ENCODE measurements around the gene OR51T1.
"Not testable (repeated sequence)": the region's sequence is repeated elsewhere in the genome, so short reads cannot be mapped to it uniquely, and the experiment has no call there.

OR51T1 gene

GRCh38 chr11:4881860-4882500, at the start of gene OR51T1:
Gene OR51T1, plus strand, starts transcription at chr11:4881900. Its CDS starts 0 bp downstream, at chr11:4881900.
- no peak for DNase-seq (ENCODE audit: low read depth)

- DNase-seq (ENCODE audit: low read depth) = no peak
Observed at GRCh38 chr11:4839851-4840549, 41.7 kb upstream of the OR51T1 start.

GRCh38 chr11:4848908-4849532, 32.7 kb upstream of the OR51T1 start, which contains the start of gene OR51S1:
Gene OR51S1, minus strand, starts transcription at chr11:4849208. Its CDS starts 0 bp downstream, at chr11:4849208.
- DNase-seq (ENCODE audit: low read depth) = no peak

- no peak for DNase-seq (ENCODE audit: low read depth)
Observed at GRCh38 chr11:4851033-4851432, 30.7 kb upstream of the OR51T1 start.

GRCh38 chr11:4854286-4854685, 27.4 kb upstream of the OR51T1 start:
- DNase-seq (ENCODE audit: low read depth) = not testable (repeated sequence)

- DNase-seq (ENCODE audit: low read depth) = no peak
Observed at GRCh38 chr11:4862447-4863236, 19.1 kb upstream of the OR51T1 start.

GRCh38 chr11:4863876-4864275, 17.8 kb upstream of the OR51T1 start:
- no peak for DNase-seq (ENCODE audit: low read depth)

GRCh38 chr11:4865855-4866254, 15.8 kb upstream of the OR51T1 start:
- no peak for DNase-seq (ENCODE audit: low read depth)

- DNase-seq (ENCODE audit: low read depth) = no peak
Observed at GRCh38 chr11:4881188-4881587, 512 bp upstream of the OR51T1 start.

GRCh38 chr11:4882543-4882942, 843 bp downstream of the OR51T1 start:
- DNase-seq (ENCODE audit: low read depth) = no peak

GRCh38 chr11:4884361-4884760, 2.7 kb downstream of the OR51T1 start:
- DNase-seq (ENCODE audit: low read depth) = no peak

GRCh38 chr11:4886186-4886585, 4.5 kb downstream of the OR51T1 start:
- no peak for DNase-seq (ENCODE audit: low read depth)

- no peak for DNase-seq (ENCODE audit: low read depth)
Observed at GRCh38 chr11:4887591-4887990, 5.9 kb downstream of the OR51T1 start.

- no peak for DNase-seq (ENCODE audit: low read depth)
Observed at GRCh38 chr11:4890279-4890678, 8.6 kb downstream of the OR51T1 start.

- DNase-seq (ENCODE audit: low read depth) = no peak
Observed at GRCh38 chr11:4891996-4892640, 10.4 kb downstream of the OR51T1 start.

GRCh38 chr11:4903484-4903883, 21.8 kb downstream of the OR51T1 start, which contains the start of gene OR51A7:
Gene OR51A7, plus strand, starts transcription at chr11:4903783. Its CDS starts 3,587 bp downstream, at chr11:4907370.
- DNase-seq (ENCODE audit: low read depth) = no peak

- no peak for DNase-seq (ENCODE audit: low read depth)
Observed at GRCh38 chr11:4916581-4916980, 34.9 kb downstream of the OR51T1 start.

GRCh38 chr11:4919250-4919649, 37.5 kb downstream of the OR51T1 start, which contains the start of gene OR51G2:
Gene OR51G2, minus strand, starts transcription at chr11:4919350. Its CDS starts 3,687 bp downstream, at chr11:4915663.
- no peak for DNase-seq (ENCODE audit: low read depth)

- no peak for DNase-seq (ENCODE audit: low read depth)
Observed at GRCh38 chr11:4921796-4922195, 40.1 kb downstream of the OR51T1 start.

GRCh38 chr11:4922304-4922703, 40.6 kb downstream of the OR51T1 start:
- no peak for DNase-seq (ENCODE audit: low read depth)

GRCh38 chr11:4924239-4924638, 42.5 kb downstream of the OR51T1 start, which contains the start of gene OR51G1:
Gene OR51G1, minus strand, starts transcription at chr11:4924339. Its CDS starts 0 bp downstream, at chr11:4924339.
- DNase-seq (ENCODE audit: low read depth) = no peak
